Choroid plexus epithelial cell (primary cell): ENCODE data around the gene PHLPP1.

ENCODE experiments used
- DNase-seq: peaks from one replicate; pipeline ENCODE4 v3.0.0-alpha.2; 2010; ENCODE audit warnings: low read depth
- H3K4me3 ChIP-seq: 2 replicates; pipeline ENCODE4 v1.5.1; 2011; ENCODE audit warnings: low read depth, mild to moderate bottlenecking, control low read depth, low read length, moderate library complexity
- TF ChIP-seq, protein P1 (sequence below): conservative IDR thresholded peaks from 2 replicates; pipeline ENCODE4 v1.5.1; 2011; ENCODE audit warnings: low read depth, mild to moderate bottlenecking, control low read depth, inconsistent platforms, low read length, moderate library complexity

PHLPP1 gene

GRCh38 chr18:62728254-62728653 is 12.9 kb downstream of the PHLPP1 start:
- no peak overlapping the region for H3K4me3 ChIP-seq
- TF ChIP-seq, protein P1, sequence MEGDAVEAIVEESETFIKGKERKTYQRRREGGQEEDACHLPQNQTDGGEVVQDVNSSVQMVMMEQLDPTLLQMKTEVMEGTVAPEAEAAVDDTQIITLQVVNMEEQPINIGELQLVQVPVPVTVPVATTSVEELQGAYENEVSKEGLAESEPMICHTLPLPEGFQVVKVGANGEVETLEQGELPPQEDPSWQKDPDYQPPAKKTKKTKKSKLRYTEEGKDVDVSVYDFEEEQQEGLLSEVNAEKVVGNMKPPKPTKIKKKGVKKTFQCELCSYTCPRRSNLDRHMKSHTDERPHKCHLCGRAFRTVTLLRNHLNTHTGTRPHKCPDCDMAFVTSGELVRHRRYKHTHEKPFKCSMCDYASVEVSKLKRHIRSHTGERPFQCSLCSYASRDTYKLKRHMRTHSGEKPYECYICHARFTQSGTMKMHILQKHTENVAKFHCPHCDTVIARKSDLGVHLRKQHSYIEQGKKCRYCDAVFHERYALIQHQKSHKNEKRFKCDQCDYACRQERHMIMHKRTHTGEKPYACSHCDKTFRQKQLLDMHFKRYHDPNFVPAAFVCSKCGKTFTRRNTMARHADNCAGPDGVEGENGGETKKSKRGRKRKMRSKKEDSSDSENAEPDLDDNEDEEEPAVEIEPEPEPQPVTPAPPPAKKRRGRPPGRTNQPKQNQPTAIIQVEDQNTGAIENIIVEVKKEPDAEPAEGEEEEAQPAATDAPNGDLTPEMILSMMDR = no peak
- no peak for DNase-seq

GRCh38 chr18:62729487-62730386 is 14.4 kb downstream of the PHLPP1 start:
- TF ChIP-seq, protein P1 = no peak
- no peak for DNase-seq
- H3K4me3 ChIP-seq = no peak overlapping the region

GRCh38 chr18:62730941-62731340 is 15.6 kb downstream of the PHLPP1 start:
- no peak overlapping the region for H3K4me3 ChIP-seq
- DNase-seq = no peak
- TF ChIP-seq, protein P1 = no peak

DNA sequence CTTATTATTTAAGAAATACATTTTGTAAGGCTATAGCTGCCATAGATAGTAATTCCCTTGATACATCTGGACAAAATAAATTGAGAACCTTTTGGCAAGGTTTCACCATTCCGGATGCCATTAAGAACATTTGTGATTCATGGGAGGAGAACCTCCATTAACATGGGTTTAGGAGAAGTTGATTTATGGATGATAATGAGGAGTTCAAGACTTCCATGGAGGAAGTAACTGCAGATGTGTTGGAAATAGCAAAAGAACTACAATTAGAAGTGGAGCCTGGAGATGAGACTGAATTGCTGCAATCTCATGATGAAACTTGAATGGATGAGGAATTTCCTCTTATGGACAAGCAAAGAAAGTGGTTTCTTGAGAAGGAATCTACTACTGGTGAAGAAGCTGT is 17.3 kb downstream of the PHLPP1 start:
- H3K4me3 ChIP-seq = no peak overlapping the region
- TF ChIP-seq, protein P1 = no peak
- DNase-seq = no peak

DNA sequence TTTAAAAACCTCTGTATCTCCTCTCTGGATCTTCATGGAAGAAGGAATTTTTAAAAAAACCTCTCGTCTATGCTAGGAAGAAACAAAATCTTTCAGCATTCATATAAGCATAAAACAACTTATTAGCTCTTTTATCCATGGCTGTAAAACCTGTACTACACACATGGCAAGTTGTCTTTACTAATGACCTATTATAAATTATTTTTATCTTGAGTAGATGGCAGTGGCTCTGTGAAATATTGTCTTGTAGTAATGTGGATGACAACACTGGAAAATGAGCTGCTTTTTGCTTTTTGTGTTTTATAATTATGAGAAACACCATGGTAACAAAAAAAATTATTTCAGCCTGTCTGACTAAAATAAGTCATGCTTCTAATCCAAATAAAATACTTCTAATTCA is 18.9 kb downstream of the PHLPP1 start:
- H3K4me3 ChIP-seq = no peak overlapping the region
- no peak for DNase-seq
- TF ChIP-seq, protein P1 = no peak

GRCh38 chr18:62735387-62735786 is 20.0 kb downstream of the PHLPP1 start:
- TF ChIP-seq, protein P1 = no peak

More at GRCh38 chr18:62735387-62735786, 20.0 kb downstream of the PHLPP1 start:
- DNase-seq = no peak
- no peak overlapping the region for H3K4me3 ChIP-seq
